NT2/D1 (cell line): ENCODE data around the gene ACP5.

Source experiments
- SUZ12 ChIP-seq: IDR thresholded peaks from 2 replicates; pipeline ENCODE4 v1.6.1; 2011; ENCODE audit not compliant: insufficient read length, insufficient read depth; ENCODE audit errors: extremely low read depth
- YY1 ChIP-seq: IDR thresholded peaks from 2 replicates; pipeline ENCODE4 v1.6.1; 2011; ENCODE audit not compliant: insufficient read length, insufficient read depth
- ZNF274 ChIP-seq: IDR thresholded peaks from 2 replicates; pipeline ENCODE4 v1.6.1; 2011; ENCODE audit warnings: mild to moderate bottlenecking, low read depth, low read length

DNA sequence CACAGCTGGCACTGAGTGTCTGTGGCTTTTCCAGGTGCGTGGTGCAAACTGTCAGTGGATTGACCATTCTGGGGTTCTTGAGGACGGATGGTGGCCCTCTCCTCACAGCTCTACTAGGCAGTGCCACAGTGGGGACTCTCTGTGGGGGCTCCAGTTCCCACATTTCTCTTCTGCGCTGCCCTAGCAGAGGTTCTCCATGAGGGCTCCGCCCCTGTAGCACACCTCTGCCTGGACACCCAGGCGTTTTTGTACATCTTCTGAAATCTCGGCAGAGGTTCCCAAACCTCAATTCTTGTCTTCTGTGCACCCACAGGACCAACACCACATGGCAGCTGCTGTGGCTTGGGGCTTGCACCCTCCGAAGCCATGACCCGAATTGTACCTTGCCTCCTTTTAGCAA is 29.0 kb upstream of the ACP5 start:
- TF ChIP-seq YY1 (no peak), ZNF274 (no peak), SUZ12 (no peak)
